GM19455 (cell line): ENCODE data around the gene CAPZA2.
"Not testable (repeated sequence)": the region's sequence is repeated elsewhere in the genome, so short reads cannot be mapped to it uniquely, and the experiment has no call there.

Source experiments
- ATAC-seq: cut with Tn5 transposase; IDR thresholded peaks from one replicate; pipeline ENCODE4 v1.9.1; 2021; ENCODE audit not compliant: unreplicated experiment

Gene CAPZA2

GRCh38 chr7:116862234-116862950, at the start of gene CAPZA2:
CAPZA2 (plus strand) TSS chr7:116862587; CDS start chr7:116862612, 25 bp downstream.
- ATAC-seq: peak; percentile 90

- no peak for ATAC-seq
Measured at GRCh38 chr7:116812860-116813259, 49.5 kb upstream of the CAPZA2 start.

GRCh38 chr7:116813371-116813770, 49.0 kb upstream of the CAPZA2 start:
- not testable (repeated sequence) for ATAC-seq

DNA sequence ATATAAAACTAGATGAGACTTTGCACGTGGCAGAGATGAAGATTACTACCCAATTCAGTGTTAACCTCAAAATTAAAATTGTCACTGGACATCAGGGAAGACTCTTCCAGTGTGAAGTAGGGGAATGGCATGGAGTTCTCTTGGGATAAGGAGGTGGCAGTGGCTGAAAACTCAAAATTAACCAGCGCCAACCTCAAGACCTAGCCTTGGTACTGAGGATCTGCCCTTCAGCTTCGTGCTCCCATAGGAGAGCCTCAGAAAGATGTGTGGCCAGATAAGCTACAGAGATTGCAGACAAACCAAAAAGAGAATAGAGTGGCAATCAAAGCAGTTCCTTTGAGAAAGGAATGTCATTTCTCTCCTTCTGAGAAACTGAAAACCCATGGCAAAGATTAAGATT, 47.3 kb upstream of the CAPZA2 start:
- no peak for ATAC-seq

- no peak for ATAC-seq
Measured at GRCh38 chr7:116820149-116820548, 42.2 kb upstream of the CAPZA2 start.

DNA sequence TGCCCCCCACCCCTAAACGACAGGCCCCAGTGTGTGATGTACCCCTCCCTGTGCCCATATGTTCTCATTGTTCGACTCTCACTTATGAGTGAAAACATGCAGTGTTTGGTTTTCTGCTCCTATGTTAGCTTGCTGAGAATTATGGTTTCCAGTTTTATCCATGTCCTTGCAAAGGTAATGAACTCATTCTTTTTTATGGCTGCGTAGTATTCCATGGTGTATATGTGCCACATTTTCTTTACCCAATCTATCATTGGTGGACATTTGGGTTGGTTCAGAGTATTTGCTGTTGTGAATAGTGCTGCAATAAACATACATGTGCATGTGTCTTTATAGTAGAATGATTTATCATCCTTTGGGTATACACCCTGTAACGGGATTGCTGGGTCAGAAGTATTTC, 40.7 kb upstream of the CAPZA2 start:
- ATAC-seq: not testable (repeated sequence)

- no peak for ATAC-seq
Measured at GRCh38 chr7:116824449-116824848, 37.9 kb upstream of the CAPZA2 start.

DNA sequence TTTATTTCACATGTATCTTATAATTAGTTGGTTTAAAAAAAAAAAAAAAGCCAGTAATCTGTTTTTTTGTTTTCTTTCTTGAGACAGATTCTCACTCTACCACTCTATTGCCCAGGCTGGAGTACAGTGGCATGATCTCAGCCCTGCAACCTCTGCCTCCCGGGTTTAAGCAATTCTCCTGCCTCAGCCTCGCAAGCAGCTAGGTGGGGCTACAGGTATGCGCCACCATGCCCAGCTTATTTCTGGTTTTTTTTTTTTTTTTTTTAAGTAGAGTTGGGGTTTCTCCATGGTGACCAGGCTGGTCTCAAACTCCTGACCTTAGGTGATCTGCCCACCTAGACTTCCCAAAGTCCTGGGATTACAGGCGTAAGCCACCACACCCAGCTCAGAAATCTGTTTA, 34.1 kb upstream of the CAPZA2 start:
- ATAC-seq: no peak

DNA sequence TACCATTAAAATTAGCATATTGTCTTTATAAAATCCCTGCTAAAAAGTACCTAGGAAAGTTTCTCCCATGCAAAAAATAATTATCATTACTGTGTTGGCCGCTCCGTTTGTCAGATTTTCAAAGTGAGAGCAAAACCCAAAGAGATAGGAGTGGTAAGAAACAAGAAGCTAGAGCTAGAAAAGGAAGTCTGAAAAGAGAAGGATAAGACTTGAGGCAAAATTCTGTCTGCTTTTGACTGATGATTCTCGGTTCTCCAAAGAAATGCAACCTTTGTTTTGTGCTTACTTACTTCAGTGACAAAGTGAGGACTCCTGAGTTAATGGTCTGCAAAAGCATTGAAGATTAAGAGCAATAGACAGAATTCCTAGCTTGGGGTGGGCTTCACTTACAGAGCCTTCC, 33.3 kb upstream of the CAPZA2 start:
- no peak for ATAC-seq

- ATAC-seq: no peak
Measured at GRCh38 chr7:116829493-116829892, 32.9 kb upstream of the CAPZA2 start.

DNA sequence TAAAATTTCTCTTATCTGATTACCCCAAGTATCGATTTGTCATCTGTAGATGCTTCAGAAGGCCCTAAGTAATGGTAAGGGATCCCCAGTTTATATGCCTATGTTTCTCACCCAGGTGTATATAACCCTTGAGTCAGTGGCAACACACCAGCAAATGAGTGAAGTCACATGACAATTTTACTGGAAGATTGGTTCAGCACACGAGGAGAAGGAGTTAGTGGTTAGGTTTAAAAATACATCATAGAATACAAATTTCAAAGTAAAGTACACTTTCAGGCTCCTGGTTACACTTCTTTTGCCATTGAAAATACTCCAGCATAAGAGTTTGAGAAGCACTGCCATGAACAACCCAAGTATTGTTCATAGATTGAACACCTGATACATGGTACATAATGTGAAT, 29.7 kb upstream of the CAPZA2 start:
- ATAC-seq: no peak

DNA sequence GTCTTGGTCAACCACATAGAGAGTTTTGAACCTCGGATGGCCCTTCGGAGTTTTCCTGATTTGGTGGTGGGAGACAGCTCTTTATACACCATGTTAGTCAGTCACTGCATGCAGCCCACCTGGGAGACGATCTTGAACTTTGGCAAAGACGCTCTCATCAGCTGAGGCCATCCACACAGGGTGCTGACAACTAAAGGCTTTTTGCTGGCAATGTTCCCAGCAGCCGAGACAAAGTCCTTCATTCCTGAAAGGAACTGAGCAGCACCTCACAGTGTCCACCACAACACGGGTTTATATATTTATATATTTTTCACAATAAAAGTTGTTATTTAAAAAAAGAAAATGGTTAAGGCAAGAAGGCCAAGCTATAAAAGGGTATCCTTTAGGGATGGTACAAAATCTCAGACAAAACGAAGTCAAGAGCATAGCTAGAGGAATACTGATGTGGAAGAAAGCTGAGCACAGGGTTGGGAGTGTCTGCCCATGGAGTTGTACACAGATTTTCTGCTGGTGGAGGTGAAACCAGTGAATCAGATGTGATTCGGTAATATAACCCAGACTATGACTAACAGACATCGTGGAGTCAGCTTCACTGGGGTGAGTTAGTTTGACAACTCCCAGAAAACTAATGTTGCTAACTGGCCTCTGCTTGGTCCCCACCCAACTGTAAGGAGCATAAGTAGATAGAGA, 27.4 kb upstream of the CAPZA2 start:
- no peak for ATAC-seq

GRCh38 chr7:116836048-116836447, 26.3 kb upstream of the CAPZA2 start:
- no peak for ATAC-seq

GRCh38 chr7:116836911-116837310, 25.5 kb upstream of the CAPZA2 start:
- ATAC-seq: no peak

GRCh38 chr7:116837586-116837985, 24.8 kb upstream of the CAPZA2 start:
- ATAC-seq: no peak

DNA sequence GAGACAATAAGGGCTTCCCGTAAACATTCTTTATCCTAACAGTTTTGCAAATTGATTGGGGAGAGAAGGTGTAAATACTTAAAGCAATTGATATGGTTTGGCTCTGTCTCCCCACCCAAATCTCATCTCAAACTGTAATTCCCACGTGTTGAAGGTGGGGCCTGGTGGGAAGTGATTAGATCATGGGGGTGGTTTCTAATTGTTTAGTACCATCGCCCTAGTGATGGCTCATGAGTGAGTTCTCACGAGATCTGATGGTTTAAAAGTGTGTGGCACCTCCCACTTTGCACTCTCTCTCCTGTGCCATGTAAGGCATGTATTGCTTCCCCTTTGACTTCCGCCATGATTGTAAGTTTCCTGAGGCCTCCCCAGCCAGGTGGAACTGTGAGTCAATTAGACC, 22.1 kb upstream of the CAPZA2 start:
- no peak for ATAC-seq

DNA sequence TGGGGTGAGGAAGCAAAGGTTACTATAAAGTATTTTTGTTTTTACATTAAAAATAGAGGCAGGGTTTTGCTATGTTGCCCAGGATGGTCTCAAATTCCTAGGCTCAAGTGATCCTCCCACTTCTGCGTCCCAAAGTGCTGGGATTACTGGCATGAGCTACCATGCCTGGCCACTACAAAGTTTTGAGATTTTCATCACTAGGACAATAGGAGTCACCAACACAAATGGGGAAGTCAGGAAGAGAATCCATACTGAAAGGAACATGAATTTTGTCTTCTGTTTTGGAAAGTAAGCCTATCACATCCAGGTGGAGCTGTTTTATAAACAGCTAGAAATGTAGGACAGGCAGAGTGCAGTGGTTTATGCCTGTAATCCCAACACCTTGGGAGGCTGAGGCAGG, 20.0 kb upstream of the CAPZA2 start:
- ATAC-seq: no peak

- no peak for ATAC-seq
Measured at GRCh38 chr7:116843378-116843777, 19.0 kb upstream of the CAPZA2 start.

GRCh38 chr7:116851175-116851574, 11.2 kb upstream of the CAPZA2 start:
- ATAC-seq: no peak

- no peak for ATAC-seq
Measured at GRCh38 chr7:116851671-116852070, 10.7 kb upstream of the CAPZA2 start.

DNA sequence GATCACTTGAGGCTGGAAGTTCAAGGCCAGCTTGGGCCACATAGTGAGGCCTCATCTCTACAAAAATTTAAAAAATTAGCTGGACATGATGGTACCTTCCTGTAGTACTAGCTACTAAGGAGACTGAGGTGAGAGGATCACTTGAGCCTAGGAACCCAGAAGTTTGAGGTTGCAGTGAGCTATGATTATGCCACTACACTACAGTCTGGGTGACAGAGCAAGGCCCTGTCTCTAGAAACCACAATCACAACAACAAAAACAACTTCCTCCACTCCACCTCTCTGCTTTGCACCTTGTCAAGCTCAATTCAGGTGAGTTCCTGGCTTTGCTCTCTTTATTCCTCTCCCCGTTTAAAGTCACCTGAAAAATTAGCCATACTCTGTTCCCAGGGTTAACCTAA, 8.3 kb upstream of the CAPZA2 start:
- no peak for ATAC-seq

DNA sequence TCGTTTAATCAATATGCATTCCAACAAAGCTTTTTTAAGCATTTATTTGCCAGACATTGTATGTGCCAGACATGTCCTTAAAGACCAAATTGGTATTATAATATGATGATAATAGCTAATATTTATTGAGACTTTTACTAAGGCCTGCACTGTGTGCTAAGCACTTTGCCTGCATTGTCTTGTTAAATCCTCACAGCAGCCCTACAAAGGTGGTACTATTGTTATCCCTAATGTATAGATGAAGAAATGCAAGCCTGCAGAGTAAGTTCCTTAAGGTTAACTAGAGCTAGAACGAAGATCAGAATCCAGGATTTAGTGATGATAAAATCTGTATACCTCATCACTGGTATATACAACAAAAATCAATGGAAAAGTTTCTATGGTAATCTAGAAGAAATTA, 5.3 kb upstream of the CAPZA2 start:
- ATAC-seq: no peak

DNA sequence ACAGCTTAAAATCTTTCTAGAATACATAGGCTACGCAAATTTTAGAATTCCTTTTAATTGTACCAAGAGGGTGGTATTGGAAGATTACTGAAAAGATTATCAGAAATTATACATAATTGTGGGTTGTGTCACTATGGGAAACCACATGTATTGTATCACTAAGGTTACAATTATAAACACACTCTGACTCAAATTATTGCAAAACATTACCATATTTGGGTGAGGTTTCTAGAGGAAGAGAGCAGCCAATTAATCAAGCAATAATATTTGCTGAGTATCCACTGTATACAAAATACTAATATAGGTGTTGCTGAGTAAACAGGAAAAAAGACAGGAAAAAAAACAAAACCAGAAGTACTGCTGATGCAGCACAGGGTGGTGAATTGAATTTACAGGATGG, 3.1 kb upstream of the CAPZA2 start:
- no peak for ATAC-seq
